Right lobe of liver (tissue), 4 donors: ENCODE results near the gene ANO6.

Experiments
- POLR2A ChIP-seq: fragments of 450-650 bp; IDR thresholded peaks from one replicate; pipeline ENCODE4 v1.6.1; 2017; ENCODE audit warnings: antibody characterized with exemption, mild to moderate bottlenecking
- TF ChIP-seq, protein P1 (sequence below), 4 donors: fragments of 200-600 bp in 3 of 4; fragments of 450-650 bp in 1 of 4; IDR thresholded peaks; one replicate each; pipeline versions ENCODE4 v1.5.1 to v1.8.0; 2016 to 2022; ENCODE audit warnings: antibody characterized with exemption in 4 of 4, mild to moderate bottlenecking in 2 of 4
- donor health status: DM: no; HTN: no; CAD: no.
- donor health status: DM: no; HTN: no; CAD: no.
- donor health status: DM: no; HTN: yes; CAD: no.

GRCh38 chr12:45183246-45183645 is 32.6 kb upstream of the ANO6 start:
- TF ChIP-seq, protein P1, sequence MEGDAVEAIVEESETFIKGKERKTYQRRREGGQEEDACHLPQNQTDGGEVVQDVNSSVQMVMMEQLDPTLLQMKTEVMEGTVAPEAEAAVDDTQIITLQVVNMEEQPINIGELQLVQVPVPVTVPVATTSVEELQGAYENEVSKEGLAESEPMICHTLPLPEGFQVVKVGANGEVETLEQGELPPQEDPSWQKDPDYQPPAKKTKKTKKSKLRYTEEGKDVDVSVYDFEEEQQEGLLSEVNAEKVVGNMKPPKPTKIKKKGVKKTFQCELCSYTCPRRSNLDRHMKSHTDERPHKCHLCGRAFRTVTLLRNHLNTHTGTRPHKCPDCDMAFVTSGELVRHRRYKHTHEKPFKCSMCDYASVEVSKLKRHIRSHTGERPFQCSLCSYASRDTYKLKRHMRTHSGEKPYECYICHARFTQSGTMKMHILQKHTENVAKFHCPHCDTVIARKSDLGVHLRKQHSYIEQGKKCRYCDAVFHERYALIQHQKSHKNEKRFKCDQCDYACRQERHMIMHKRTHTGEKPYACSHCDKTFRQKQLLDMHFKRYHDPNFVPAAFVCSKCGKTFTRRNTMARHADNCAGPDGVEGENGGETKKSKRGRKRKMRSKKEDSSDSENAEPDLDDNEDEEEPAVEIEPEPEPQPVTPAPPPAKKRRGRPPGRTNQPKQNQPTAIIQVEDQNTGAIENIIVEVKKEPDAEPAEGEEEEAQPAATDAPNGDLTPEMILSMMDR (IDR thresholded peaks at IDR 0.05): peak; percentile 46 to 55 (median 54)
- no peak for TF ChIP-seq POLR2A
